H1 (cell line): Measurements from ENCODE around the gene SLC24A4. TPM values are rescaled to one million over a fixed set of nuclear protein-coding genes. Genes with fewer than 3 reads are reported as not detected.

Experiments
- GABPA ChIP-seq: IDR thresholded peaks from 2 replicates; pipeline ENCODE4 v1.6.1; 2011; ENCODE audit warnings: mild to moderate bottlenecking, low read length, moderate library complexity, borderline replicate concordance; ENCODE audit not compliant: insufficient read depth
- NANOG ChIP-seq: IDR thresholded peaks from 2 replicates; pipeline ENCODE4 v1.6.1; 2011; ENCODE audit warnings: low read length, low read depth, mild to moderate bottlenecking, inconsistent platforms; ENCODE audit not compliant: insufficient read depth, poor library complexity, severe bottlenecking
- POLR2AphosphoS5 ChIP-seq: IDR thresholded peaks from 2 replicates; pipeline ENCODE4 v1.6.1; 2011; ENCODE audit warnings: low read depth, low read length
- POU5F1 ChIP-seq: IDR thresholded peaks from 2 replicates; pipeline ENCODE4 v1.6.1; 2011; ENCODE audit warnings: low read depth, mild to moderate bottlenecking, low read length, moderate library complexity
- SIN3A ChIP-seq, 2 experiments: IDR thresholded peaks in 1 of 2; conservative IDR thresholded peaks in 1 of 2; 2 replicates each; pipeline ENCODE4 v1.6.1; 2011 to 2012; ENCODE audit warnings: low read length in 2 of 2, improper control_type of control experiment in 1 of 2, low read depth in 1 of 2, mild to moderate bottlenecking in 1 of 2
- SIX5 ChIP-seq: IDR thresholded peaks from 2 replicates; pipeline ENCODE4 v1.6.1; 2011; ENCODE audit warnings: mild to moderate bottlenecking, low read depth, low read length
- SRF ChIP-seq: IDR thresholded peaks from 2 replicates; pipeline ENCODE4 v1.6.1; 2011; ENCODE audit warnings: mild to moderate bottlenecking, low read depth, low read length, moderate library complexity
- polyA plus RNA-seq, 7 experiments: library from polyadenylated mRNA; depleted of rRNA in 3 of 7; stranded (reverse) in 5 of 7; unstranded in 2 of 7; fragments of >200 nt in 5 of 7; fragments of 200-250 nt in 2 of 7; gene quantifications; 1 replicate in 5 of 7; 2 replicates in 1 of 7; 4 replicates in 1 of 7; pipeline versions ENCODE4 v1.2.1 to v1.2.3, GENCODE V29; 2011 to 2013; ENCODE audit warnings: missing spikeins in 2 of 7, mixed read lengths in 2 of 7
- total RNA-seq: library from RNA; stranded (reverse); fragmentation: NEBNext Ultra II Directional; extraction: Animal tissue kit (Norgen Biotek cat#: 25700); gene quantifications from 2 replicates; pipeline ENCODE4 v1.2.1, GENCODE V29; 2021

The SLC24A4 gene
- total and polyA plus RNA-seq, 2 of the 8 experiments (the other 6 are each of a cell fraction or from before 2014, with no cell fraction given), result 0.27 to 0.89 TPM

GRCh38 chr14:92525322-92526095 lies 202.5 kb downstream of the SLC24A4 start (continued):
- TF ChIP-seq NANOG (no peak), POU5F1 (no peak), SIX5 (no peak), GABPA (no peak), SIN3A (conservative IDR thresholded peaks at IDR 0.05 in 1 of 2, IDR thresholded peaks at IDR 0.05 in 1 of 2; ENCODE audit: low read depth in 1 of 2, low read length in 2 of 2) (no peak), SRF (no peak), POLR2AphosphoS5 (no peak)
